Measurements from ENCODE around the gene HIPK2. TPM values are rescaled to one million over a fixed set of nuclear protein-coding genes. Genes with fewer than 3 reads are reported as not detected.

Gene HIPK2
- polyA plus RNA-seq, 3 donors: 1.6 to 12.1 (median 3.0) TPM

- H3K4me1 Mint-ChIP-seq: peaks cover 55% of the 10 kb centered on the region
- Histone ChIP-seq H3K27ac (ENCODE audit: low read depth in 1 of 2, low read length in 2 of 2) (no peak overlapping the region), H3K9ac (ENCODE audit: insufficient read depth, low read length, poor library complexity, severe bottlenecking) (no peak overlapping the region)
Measured at GRCh38 chr7:139745678-139746143, 32.1 kb downstream of the HIPK2 start.

More at GRCh38 chr7:139745678-139746143, 32.1 kb downstream of the HIPK2 start:
- Histone ChIP-seq H3K36me3 (replicated peaks in 1 of 2; ENCODE audit: control insufficient read depth in 1 of 2, insufficient read depth in 2 of 2, low read length in 2 of 2) (peaks cover 0 to 24% of the 10 kb centered on the region in 2 donors), H3K27me3 (ENCODE audit: control insufficient read depth in 2 of 2, insufficient read depth in 2 of 2, low read length in 2 of 2) (no peaks in the 10 kb centered on the region), H3K9me3 (replicated peaks in 1 of 2; ENCODE audit: control insufficient read depth in 1 of 2, insufficient read depth in 1 of 2, low read length in 2 of 2) (no peaks in the 10 kb centered on the region), H3K4me2 (replicated peaks; ENCODE audit: extremely low read depth, low read length, poor library complexity, severe bottlenecking) (peak overlapping the region; percentile 33), H3K4me3 (replicated peaks in 1 of 3; ENCODE audit: low read depth in 2 of 3, low read length in 3 of 3) (peak overlapping the region in 1 of 3 experiments; percentile 9), H3K79me2 (ENCODE audit: insufficient read depth, low read length) (peaks cover 100% of the 10 kb centered on the region), H2AFZ (ENCODE audit: insufficient read depth, low read depth, low read length, poor library complexity, severe bottlenecking) (no peak overlapping the region), H4K20me1 (ENCODE audit: insufficient read depth, low read length) (peaks cover 88% of the 10 kb centered on the region), H3K4me1 (ENCODE audit: control insufficient read depth in 1 of 2, insufficient read depth in 2 of 2, low read length in 2 of 2) (peaks cover 30 to 46% of the 10 kb centered on the region in 2 donors)
- no peak for DNase-seq
- no peaks in the 10 kb centered on the region for H3K9me3 Mint-ChIP-seq
- peak overlapping the region in 1 of 2 donors; percentile 46 for H3K4me3 Mint-ChIP-seq
- peak overlapping the region in 6 of 7 donors; percentile 9 to 80 (median 52) for H3K27ac Mint-ChIP-seq
- H3K36me3 Mint-ChIP-seq: peaks cover 45 to 48% of the 10 kb centered on the region in 2 donors
- intact Hi-C loops (cut with micrococcal nuclease): no loop called here
- 79% methylated on average over 2 of the region's 6 CpGs for WGBS (ENCODE audit: insufficient coverage)
- TF ChIP-seq CTCF (IDR thresholded peaks at IDR 0.05): no peak
- H3K27me3 Mint-ChIP-seq (ENCODE audit: low read depth in 3 of 3): peaks cover 0 to 1% (median 0%) of the 10 kb centered on the region in 3 donors

Data from CD14-positive monocyte (primary cell).